Endometrium (tissue), 2 donors: ENCODE data around the gene INF2.

Source experiments
- FAIRE-seq: peaks from 2 replicates; lab custom pipeline; 2012; peaks lifted over from hg19 to GRCh38; lab: Jason Lieb, UNC
- donor health status: control.
- donor health status: control.

Gene INF2

DNA sequence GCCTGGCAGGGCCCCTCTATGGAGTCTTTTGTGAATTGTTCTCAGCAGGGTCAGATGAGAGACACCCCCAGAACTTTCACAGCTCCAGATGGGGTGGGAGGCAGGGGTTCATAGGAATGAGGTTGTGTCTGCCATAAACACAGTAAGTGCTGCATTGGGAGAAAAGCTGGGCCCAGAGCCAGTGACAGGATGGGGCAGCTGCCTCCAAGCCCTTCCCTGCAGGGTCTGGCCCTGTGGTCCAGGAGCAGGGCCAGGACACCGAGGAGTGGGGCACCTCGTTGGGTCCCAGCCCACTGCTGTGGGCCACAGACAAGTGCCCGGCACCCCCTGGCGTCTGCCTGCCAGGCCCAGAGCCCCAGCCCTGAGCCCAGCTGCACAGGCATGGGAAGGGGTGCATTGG is 13.3 kb downstream of the INF2 start:
- FAIRE-seq: no peak

- no peak for FAIRE-seq
Measured at GRCh38 chr14:104703269-104703668, 13.9 kb downstream of the INF2 start.

- FAIRE-seq: no peak
Measured at GRCh38 chr14:104704252-104704651, 14.8 kb downstream of the INF2 start.

DNA sequence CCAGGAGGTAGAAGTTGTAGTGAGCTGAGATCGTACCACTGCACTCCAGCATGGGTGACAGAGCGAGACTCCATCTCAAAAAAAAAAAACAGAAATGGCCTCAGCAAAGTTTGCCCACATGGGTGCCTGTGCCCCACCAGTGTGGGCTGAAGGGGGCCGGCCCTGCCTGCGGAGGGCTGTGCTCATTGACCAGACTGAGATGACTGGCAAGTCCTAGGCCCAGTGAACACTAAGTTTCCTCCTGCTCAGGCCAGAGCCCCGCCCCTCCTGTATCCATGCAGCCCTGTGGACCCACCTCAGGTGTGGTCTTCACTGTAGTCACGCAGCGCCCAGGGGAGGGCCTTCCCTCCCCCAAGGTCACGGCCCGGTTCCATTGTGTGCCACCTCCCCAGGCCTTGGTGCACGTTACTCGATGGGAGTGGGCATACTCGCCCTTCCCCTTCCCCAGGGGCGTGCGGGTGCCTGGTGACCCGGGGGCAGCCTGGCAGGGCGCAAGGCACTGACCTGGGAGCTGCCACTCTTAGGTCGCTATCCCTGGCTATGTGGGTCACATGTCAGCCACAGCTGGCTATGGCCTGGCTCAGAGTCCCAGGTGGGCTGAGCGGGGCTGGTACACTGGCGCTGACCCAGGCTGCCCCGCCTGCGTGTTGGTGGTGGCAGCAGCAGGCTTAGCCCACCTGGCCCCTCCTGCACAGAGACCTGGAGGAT is 16.1 kb downstream of the INF2 start:
- no peak for FAIRE-seq

- FAIRE-seq: no peak
Measured at GRCh38 chr14:104706733-104707607, 17.6 kb downstream of the INF2 start.

- no peak for FAIRE-seq
Measured at GRCh38 chr14:104707608-104708595, 18.5 kb downstream of the INF2 start.

DNA sequence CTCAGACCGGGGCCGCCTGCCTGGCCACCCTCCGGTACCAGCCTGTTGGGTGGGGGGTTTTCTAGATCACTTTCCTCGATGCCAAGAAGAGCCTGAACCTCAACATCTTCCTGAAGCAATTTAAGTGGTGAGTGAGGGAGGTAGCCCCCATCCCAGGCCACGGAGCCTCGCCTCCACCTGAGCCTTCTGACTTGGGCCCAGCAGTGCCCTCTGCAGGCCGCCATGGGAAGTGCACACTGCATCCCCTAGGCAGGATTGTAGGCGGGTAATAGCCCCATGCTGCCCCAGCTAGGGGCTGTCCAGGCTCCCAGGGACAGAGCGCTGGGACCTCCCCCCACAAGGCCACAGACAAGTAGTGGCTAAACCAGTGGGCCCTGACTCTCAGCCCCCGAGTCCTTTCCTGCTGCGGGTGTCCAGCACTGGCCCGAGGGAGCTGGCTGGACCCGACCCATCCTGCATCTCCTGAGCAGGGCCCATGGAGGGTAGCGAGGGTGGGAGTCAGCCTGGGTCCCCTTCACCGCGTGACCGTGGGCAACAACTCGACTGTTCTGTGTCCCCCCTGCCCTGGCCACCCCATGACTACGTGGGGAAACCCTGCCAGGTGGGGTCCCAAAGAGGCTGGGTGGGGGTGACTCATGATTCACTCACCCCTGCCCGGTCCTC is 19.3 kb downstream of the INF2 start:
- no peak for FAIRE-seq

DNA sequence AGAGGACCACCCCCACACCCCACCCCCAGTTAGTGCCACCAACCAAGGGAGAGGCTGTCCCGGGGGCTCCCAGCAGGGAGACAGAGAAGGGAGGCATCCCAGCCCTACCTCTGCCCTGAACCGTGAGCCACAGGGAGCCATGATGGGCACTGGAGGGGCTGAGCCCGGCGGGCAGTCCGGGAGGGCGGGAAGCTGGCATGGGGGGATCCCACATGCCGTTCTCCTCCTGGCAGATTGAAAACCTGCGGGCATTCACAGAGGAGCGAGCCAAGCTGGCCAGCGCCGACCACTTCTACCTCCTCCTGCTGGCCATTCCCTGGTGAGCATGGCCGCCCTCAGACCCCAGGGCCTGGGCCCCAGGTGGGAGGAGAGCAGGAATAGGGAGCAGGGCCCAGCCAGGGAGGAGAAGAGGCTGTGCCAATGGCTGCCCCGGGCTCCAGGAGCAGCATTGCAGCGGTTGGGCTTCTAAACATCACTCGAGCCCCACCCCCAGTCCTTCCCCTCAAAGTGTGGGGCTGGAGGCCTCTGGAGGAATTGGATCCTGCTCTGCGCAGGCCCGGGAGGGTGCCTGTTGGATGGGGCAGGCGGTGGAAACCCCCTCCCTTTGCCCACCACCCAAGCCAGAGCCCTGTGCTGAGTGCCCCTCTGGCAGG is 20.1 kb downstream of the INF2 start:
- FAIRE-seq: no peak

DNA sequence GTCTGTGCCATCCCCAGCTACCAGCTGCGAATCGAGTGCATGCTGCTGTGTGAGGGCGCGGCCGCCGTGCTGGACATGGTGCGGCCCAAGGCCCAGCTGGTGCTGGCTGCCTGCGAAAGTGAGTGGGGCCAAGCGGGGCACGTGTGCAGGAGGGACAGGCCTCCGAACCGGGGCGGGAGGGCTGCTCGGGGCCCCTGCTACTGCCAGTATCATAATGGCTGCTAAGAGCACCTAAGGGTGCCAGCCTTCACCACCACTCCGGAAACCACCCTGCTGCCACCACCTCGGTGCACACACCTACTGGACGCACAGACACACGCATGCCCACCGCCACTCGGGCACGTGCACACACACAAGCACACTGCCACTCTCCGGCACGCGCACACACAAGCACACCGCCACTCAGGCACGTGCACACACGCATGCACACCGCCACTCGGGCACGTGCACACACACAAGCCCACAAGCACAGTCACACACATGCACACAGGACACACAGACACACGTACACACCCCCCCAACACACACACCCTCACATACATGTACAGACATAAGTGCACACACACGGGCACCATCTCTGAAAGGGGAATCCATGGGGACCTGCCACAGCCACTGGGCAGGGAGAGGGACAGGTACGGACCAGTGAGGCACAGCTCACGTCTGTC is 20.8 kb downstream of the INF2 start:
- FAIRE-seq: no peak

DNA sequence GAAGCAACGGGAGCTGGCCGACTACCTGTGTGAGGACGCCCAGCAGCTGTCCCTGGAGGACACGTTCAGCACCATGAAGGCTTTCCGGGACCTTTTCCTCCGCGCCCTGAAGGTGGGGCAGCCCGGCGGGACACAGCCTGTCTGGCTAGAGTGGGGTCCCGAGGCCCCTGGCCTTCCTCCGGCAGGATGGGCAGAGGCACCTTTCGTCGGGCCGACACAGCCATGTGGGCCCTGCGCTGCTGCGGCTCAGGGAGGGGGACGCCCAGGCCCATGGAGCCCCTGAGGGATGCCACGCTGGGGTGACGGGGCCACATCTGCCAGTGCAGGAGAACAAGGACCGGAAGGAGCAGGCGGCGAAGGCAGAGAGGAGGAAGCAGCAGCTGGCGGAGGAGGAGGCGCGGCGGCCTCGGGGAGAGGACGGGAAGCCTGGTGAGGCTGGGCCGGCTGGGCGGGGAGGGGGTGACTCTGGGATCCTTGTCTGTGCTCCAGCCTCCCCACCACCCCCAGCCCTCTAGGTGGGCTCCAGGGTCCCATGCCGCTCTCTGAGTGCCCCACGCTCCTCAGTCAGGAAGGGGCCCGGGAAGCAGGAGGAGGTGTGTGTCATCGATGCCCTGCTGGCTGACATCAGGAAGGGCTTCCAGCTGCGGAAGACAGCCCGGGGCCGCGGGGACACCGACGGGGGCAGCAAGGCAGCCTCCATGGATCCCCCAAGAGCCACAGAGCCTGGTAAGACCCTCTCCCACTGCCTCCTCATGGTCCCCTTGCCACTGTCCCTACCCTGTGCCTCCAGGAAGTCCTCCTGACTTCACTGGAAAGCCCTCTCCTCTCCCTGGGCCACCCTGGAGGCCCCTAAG is 23.7 kb downstream of the INF2 start:
- FAIRE-seq: no peak

- FAIRE-seq: no peak
Measured at GRCh38 chr14:104714066-104714465, 24.6 kb downstream of the INF2 start.

- no peak for FAIRE-seq
Measured at GRCh38 chr14:104714681-104715080, 25.3 kb downstream of the INF2 start.

DNA sequence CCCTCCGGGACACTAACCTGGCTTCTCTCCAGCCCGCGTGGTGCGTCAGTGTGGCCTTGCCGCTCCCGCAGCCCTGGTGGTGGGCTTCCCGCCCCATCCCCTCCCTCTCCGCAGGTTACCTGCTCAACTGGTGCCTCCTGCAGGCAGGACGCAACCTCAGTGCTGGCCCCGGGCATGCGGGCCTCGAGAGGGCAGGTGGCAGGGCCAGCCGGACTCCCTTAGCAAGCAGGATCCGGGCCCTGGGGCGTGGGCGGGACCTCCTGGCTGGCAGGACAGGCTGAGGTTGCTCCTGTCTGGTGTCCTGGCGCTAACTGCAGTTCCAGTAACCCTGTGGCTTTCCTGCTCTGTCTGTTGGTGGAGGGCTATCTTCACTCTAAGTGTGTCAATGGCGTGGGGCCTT is 26.0 kb downstream of the INF2 start:
- FAIRE-seq: no peak

DNA sequence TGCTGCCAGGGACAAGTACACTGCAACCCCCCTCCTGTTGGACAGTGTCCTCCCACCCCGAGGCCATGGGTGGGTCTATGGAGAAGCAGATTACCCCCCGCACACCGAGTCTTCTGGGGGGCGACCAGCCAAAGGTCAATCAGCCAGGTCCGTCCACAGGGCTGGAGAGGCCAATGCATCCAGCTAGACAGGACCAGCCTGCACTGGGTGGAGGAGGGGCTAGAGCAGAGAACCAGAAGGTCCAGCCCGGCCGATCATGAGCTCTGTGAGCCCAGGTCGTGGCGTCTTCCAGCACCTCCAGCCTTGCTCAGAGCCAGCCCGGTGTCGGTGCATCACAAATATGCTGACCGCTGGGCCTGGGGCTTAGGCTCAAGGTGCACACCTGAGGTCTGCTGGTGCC is 26.5 kb downstream of the INF2 start:
- no peak for FAIRE-seq

DNA sequence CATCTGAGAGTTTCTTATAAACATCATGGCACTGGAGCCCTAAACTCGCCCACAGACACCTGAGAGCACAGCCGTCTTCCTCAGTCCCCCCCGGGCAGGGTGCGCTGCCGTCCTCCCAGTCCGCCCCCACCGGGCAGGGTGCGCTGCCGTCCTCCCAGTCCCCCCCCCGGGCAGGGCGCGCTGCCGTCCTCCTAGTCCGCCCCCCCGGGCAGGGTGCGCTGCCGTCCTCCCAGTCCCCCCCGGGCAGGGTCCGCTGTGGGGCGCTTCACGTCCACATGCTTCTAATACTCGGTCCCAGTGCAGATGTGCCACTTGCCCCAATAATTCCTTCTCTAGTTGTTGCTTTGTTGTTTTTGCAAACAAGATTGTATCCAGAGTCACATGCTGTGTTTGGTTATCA is 27.7 kb downstream of the INF2 start:
- no peak for FAIRE-seq

DNA sequence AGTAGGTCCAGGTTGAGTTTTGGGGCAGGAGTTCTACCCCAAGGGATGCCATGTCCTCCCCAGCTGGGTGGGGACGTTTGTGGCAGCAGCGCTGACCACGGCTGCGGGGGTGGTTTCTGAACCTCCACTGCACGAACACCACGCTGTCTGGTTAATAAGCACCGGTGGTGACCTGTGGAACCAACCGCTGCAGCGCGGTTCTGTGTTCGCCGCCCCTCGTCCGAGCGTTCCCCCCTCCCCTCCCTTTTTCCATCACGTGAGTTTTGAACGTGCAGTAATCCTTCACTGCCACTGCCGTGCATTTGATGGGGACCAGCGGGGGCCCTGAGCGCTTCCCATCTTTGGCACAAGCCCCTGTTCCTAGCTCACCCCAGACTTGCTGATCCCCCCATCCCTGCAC is 28.2 kb downstream of the INF2 start:
- FAIRE-seq: no peak

- FAIRE-seq: no peak
Measured at GRCh38 chr14:104718147-104718546, 28.7 kb downstream of the INF2 start.

- no peak for FAIRE-seq
Measured at GRCh38 chr14:104718871-104719270, 29.5 kb downstream of the INF2 start.

DNA sequence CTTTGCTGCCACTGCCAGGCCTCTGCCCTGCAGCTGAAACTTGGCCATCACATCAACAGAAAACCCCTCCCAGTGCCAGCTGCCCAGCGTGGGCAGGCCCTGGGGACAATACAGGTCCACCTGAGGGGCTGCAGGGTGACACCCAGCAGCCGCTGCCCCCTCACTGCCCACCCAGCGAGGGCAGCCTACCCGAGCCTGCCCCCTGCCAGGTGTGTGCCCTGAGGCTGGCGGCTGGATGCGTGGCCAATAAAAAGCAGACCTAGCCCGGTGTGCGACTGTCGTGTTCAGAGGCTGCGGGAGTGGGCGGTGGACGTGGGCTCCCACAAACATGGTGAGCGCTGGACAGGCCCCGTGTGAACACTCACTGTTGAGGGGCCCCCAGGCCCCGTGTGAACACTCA is 29.9 kb downstream of the INF2 start:
- FAIRE-seq: no peak
